GM21447 (cell line): ENCODE measurements around the gene NOM1.

Source experiments
- ATAC-seq: cut with Tn5 transposase; IDR thresholded peaks from one replicate; pipeline ENCODE4 v1.9.1; 2021; ENCODE audit not compliant: unreplicated experiment

NOM1 gene

DNA sequence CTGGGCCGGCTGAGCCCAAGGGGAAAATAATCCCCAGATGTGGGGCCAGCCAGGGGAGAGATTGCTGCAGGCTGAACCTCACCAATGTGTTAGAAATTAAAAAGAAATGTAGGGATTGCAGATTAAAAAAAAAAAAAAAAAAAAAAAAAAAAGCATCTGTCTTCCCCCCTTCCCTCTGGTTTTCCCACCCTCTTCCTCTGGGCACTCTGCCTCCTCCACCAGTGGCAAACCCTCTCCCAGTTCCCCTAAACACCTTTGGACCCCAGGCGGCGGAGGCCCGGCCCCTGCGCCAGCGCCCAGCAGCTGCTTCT lies 53.9 kb downstream of the NOM1 start:
- no peak for ATAC-seq

DNA sequence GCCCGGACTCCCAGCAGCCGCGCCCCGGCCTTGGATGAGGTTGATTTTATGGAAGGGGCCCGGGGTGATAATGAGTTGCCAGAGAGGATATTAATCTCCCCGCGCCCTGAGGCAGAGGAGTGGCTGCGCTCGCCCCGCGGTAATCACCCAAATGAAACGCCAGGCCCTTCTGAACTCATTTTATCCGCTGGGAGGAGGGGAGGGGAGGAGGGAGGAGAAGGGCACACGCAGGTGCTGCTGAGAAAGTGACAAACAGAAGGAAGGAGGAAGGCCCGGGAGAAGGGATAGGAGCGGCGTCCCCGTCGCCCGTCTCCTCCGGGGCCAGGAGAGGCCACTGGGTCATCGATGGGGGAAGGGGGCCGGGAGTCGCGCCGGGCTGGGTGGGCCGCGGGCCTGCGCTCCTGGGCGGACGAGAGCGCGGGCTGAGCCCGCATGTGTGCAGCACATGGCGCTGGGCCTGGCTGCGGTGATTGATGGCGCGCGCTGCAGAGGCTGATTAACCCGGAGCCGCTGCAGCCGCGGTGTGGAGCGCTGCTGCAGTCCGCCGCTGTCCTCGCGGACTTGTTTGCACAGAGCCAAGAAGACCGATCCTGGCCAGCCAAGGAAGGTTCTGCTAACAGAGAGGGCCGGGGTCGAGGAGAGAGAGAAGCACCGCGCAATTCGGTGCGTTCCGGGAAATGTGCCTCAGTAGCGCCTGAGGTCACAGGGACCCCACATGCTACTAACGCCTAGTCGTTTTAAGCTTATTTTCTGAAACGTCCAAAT lies 54.4 kb downstream of the NOM1 start:
- ATAC-seq, result no peak

DNA sequence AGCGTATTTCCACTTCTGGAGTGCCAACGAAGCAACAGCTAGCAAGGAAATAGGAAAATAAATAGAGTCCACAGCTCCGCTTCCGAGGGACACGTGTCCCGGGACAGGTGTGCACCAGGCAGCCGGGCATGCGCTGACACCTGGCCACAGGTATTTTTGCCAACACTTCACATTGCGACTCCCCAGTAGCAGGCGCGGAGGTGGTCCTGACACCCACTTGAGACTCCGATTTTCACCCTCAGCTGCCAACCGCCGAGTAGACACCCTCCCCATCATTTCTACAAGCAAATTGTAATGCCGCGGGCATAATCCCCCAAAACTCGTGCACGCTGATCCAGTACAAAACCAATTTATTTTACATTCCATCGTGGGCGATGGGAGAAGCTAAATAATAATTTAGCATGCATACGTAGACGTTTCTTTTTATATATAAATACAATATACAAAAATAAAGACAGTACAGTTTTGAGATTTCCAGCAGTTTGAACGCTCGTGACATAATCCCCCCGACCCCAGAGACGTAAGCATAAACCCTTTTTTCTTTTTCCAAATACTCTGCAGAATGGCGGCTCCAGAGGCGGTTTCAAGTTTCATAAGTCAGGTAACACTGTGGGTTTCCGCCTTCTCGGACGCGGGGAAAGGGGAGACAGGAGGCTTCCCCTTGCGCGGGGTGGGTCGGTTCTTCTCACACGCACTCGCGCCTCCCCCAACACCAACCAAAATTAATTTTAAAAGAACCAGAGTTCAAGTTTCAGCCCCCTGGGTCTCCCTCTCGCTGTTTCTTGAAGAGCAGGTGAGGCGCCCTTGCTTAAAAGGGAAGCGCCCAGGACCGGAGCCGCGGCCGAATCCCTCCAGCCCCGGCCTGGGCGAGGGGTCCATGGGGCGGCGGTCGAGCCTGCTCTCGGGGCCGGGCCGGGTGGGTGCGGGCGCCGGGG lies 55.3 kb downstream of the NOM1 start:
- no peak for ATAC-seq

DNA sequence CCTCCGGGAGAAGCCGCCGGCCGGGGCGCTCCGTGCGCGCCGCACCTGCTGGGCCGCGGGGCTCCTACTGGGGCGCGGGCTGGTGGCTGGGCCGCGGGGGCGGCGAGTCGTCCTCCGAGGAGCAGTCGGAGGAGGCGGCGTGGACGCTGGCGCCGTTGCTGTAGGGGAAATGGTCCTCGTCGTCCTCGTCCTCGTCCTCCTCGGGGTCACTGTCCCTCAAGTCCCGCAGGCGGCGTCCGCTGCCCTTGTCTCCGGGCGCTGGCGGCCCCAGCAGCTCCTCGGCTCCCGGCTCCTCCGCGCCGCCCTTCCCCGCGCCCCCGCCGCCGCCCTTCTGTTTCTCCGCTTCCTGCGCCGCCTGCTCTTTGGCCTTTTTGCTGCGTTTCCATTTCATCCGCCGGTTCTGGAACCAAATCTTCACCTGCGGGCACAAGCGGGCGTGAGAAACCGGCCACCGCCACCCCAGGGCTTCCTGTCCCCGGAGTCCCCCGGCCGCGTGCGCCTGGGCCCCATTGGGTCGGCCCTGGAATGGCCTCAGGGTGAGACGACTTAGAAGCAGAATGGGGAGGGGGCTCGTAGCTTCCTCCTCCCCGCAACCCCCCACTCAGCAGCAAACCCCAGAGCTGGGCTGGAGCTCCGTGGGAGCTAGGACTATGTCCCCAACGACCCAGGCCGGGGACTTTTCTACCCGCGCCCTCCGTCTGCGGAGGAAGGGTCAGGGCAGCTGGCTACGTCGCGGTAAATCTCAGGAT lies 56.1 kb downstream of the NOM1 start:
- no peak for ATAC-seq

DNA sequence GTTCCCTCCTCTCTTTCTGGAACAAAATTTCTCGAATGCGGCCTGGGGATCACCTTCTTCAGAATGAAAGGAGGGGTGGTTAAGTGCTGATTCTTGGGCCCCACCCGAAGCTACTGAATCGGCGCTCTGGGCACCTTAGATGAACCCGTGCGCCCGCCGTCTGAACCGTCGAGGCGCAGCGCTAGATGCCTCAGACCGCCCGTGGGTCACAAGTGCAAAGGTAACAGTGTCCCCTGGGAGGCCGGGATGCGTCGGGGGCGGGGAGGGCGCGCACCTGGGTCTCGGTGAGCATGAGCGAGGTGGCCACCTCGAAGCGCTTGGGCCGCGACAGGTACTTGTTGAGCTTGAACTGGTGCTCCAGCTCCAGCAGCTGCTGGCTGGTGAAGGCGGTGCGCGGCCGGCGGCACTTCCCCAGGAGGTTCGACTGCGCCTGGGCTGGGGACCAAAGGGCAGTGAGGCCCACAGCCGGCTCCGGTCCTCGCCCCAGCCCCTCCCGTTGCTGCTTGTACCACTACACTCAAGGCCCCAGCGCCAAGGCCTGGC lies 56.8 kb downstream of the NOM1 start:
- no peak for ATAC-seq

DNA sequence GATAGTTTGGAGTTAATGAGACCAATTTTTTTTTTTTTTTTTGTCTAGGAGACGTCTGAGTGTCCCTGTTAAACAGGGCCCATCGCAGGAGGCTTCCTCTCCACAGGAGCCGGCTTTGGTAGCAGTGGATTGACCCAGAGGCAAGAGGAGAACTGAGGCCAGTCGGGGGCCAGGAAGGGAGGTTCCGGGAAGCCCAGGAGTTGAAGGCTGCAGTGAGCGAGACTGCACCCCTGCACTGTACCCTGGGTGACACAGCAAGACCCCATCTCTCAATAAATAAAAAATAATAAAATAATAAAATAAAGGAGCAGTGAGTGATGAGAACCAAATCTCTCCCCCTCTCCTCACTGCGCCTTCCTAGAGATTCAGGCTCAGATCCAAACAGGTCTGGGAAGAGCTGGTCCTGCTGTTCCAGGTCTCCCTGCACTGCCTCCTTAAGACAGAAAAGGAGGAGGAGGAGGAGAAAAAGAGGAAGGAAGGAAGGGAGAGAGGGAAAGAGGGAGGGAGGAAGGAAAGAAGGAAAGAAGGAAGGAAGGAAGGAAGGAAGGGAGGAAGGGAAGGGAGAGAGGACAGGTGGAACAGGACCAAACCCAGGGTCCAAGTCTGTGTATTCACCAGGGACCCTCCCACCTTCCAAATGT lies 57.4 kb downstream of the NOM1 start:
- no peak for ATAC-seq

DNA sequence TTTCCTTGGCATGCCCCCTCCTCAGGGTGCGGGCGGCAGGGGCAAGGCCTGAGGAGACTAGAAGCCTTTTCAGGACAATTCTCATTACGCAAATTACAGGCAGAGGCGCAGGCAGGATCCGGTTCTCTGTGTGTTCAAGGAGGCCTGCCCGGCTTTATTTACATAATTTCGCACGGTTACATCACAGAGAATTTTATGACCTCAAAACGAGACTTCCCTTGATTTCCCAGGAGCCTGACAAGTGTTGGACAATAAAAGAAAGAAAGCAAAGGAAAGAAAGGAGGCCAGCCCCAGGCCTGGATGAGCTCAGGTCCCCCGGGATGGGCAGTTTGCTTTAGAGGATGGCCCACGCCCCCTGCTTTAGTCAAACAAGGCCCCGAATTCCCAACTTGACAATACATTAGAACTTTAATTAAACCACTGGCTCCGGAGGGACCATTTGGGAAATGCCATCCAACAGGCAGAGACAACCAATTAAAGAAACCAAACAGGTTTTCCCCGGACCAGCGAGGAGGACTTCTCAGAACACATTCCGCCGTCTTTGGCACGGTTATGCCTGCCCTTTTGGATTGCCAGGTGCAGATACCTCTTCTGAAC lies 58.1 kb downstream of the NOM1 start:
- no peak for ATAC-seq

DNA sequence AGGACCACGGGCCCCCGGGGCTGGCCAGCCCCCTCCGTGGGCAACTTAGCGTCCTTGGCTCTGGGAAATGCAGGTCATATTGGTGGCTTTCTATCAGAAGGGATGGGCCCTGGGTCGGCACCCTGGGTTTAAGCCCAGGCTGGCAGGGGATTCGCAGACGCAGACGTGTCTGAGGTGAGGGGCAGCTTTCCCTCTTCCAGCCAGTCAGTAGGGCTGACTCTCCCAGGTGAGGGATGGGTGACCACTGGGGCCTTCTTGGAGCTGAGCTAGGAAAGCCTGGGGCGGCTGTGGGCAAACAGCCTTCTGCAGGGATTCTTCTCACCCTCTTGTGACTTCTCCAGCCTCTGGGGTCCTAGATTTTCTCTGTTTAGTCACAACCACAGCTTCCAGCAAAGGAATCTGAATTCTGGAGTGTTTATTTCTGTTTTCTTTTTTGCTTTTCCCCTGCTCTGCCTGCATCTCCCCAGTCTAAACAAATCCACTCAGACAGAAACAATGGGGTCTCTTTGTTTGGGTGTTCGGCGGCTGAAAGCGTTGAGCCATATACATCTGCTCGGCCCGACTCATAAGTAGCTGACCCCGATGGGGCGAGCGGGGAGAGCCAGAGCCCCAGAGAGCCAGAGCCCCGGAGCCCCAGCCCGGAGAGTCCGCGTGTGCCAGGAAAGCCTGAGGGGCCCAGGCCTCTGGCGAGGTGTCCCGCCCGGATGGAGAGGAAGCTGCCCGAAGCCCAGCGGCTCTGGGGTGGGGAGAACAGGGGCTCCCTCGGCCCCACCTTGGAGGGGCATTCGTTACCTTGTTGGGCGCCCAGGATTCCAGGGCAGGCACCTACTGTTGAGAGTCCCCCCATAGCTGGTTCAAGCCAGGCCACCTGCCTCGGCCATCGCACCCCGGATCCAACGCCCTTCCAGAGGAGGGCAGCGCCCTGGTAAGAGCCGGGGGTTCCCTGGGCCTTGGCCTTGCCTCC lies 59.0 kb downstream of the NOM1 start:
- ATAC-seq, result peak; percentile 1

DNA sequence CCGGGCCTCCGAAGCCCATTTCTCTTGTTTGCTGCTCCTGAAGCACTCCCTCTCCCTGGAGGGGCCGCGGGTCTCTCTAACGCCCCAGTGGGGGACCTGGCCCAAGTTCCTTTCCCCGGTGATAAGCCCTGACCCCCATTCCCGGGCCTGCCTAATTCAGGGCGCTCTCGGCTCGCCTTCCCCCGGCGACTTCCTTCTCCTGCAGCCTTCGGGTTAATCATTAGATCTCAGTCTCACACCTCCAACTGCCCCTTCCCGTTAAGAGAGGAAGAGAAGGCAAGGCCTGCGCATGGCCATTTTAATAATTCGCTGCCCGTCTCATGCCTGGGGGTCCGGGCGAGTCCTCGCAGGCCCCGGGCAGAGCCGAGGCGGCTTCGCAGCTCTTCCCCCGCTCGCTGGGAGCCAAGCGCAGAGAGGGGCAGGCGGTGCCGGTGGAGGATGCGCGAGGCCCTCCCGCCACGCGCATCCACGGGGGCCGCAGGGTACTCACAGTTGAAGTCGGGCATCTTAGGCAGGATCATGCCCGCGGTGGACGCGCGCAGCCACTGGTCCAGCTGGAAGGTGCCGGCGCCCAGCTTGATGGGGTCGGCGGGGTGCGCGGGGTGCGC lies 59.8 kb downstream of the NOM1 start:
- peak; percentile 35 for ATAC-seq

DNA sequence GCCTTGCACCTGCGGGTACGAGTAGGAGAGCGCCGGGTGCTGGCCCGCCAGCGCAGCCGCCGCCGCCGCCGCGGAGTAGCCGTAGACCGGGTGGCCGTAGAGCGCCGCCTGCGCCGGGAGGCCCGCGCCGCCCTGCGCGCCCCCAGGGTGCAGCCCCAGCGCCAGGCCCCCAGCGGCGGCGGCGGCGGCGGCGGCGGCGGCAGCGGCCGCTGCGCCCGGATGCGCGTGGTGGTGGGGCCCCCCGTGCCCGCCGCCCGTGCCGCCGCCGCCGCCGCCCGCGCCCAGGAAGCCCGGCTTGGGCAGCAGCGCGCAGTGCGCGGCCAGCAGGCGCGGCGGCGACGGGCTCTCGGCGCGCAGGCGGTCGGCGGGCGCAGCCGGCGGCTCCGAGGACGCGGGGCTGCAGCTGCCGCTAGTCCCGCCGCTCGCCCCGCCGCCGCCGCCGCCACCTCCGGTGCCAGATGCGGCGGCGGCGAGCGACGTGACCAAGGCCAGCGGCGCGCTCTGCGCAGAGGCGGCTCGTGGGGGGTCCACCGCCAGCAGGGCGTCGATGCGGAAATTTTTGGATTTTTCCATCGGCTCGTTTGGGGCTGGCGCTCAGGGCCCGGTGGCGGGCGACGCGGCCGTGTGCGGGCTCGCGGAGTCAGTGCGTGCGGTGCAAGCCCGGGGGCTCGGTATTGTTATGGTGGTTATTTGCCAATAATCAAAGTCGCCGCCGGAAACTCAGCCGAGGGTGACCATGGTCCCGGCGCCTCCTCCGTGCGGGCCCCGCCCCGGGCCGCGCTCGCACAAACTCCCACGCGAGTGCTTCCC lies 60.5 kb downstream of the NOM1 start:
- peak; percentile 15 for ATAC-seq

DNA sequence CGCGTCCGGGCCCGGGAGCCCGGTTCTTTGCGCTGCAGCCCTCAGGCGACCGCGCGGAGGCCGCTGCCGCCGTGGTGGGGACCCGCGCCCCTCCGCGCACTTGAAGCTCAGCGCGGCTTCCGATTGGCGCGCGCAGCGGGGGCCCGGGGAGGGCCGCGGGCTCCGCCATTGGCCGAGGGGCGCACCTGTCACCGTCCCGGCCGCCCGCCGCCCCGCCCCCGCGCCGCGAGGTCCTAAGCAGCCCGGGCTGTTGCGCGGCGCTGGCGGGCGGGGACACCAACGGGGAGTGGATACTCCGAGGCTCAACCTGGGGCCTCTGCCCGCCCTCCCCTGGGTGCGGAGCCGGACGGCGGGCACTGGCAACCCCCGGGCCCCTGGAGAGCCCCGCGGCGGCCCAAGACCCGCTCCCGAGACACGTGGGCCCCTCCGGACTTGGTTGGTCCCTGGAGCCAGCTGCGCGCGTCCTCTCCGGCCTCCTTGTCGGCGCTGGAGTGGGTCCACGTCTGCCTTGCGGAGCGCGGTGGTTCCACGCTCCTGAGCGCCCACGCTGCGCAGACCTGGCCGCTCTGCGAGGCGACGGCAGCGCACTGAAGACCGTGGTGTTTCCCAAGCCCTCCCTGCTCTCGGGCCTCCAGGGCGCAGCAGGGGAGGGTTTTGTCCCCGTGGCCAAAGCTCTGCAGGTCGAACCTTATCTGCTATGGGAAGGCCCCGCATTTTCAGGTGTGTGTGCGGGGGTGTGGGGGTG lies 61.2 kb downstream of the NOM1 start, which contains the start of gene MNX1:
Gene MNX1, minus strand, starts transcription at position 76 of the 745 bp plus-strand sequence. CDS start 313 bp downstream, outside the sequence.
- peak; percentile 52 for ATAC-seq

DNA sequence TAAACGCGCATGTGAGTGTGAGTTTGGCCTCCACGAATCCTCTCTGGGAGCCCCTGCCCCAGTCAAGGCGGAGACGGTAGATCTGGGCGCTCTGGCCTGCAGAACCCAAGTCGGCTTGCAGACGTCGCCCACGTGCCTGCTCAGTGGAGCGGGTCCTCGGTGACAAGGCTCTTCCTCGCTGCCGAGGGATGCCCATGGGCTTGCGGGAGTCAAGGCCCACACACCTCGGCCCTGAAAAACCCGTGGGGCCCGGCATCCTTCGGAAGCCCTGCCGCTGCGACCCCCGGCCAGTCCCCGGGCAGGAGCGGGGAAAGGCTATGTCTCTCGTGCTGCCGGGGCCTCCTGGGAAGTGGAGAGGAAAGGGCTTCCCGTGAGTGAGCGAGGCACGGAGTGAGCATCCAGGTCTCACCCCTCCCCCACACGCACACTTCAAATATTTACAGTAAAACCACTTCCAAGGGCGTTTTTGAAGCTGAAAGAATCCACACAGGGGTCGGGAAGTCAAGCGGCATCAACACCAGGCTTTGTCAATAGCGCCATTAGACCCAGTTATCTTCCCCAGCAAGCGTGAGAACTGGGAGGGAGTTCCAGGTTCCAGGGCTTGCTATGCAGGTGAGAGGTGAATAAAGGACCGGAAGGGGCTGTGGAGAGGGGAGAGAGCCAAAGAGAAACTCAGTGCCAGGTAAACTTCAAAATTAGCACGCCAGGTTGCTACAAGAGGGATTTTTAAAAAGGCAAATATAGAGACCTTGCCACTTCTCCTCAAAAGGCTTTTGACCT lies 62.0 kb downstream of the NOM1 start:
- peak; percentile 5 for ATAC-seq

DNA sequence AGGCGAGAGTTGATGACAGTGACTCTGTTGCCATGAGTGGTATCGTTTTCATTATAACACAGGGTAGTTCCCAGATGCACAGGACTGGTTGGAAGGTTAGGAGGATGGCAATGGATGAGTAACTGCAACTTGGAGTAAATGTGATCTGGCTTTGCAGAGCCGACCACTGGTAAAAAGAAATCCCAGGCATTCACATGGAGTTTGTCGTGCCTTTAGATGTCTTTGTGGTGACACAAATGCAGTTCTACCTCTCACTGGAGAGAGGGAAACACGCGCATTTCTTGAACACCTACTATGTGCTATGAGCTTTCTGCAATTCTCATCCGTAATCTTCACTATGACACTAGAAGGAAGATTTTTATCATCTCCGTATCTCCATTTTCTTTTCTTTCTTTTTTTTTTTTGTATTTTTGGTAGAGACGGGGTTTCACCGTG lies 62.6 kb downstream of the NOM1 start:
- ATAC-seq, result no peak

DNA sequence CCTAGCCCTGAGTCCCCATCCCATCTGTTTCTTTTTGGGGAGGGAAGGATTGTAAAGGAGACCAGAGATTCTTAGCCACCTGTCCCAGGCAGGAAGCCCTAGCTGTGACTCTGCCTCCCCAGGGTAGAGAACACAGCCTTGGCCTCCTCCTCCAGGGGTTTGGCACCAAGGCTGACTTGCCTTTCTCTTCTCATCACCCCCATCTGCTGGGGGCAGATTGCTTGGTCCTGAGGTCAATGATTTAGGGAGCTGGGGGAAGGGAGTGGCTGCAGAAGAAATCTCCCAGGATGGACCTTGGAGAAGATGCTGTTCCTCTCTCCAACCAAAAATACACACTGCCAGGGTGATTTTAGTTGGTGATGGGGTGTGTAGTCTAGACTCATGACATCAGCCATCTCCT lies 63.6 kb downstream of the NOM1 start:
- no peak for ATAC-seq

DNA sequence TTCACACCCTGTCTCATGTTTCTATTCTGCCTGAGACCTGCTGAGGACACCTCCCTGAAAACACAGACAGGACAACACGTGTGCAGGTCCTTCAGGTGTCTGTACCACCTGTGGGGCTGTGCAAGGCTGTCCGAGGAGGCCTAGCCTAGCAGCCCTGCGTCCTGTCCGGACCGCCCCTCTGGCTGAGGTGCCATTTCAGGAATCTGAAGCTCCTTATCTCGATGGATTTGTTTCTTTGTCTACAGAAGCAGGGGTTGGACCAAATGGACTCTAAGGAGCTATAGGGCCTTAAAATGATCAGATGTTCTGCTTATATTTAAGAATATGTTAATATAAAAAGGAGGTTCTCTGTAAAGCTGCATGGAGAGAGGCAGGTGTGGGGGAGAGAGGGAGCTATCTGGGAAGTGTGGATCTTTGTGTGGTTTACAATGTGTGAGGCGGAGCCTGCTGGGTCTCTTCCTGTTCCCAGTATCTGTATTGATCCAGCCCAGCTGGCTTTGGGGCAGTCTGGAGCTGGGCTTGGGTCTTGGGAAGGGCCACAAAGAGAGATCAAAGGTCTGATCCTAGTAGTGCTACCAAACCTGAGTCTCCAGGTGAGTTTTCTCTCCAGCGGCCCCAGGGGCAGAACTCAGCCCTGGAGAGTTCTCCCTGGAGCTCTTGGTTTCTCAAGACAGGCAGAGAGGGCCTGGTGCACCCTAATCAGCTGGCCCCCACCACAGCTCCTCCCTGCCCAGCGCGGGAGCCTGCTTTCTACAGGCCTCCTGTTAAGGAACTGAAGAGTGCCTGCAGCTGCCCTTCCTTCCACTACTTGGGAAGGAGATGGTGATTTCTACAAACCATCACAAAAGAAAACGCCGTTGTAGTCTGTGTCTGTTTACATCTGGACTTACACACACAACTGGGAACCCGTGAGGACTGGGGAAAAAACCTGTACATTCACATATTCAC lies 64.4 kb downstream of the NOM1 start:
- no peak for ATAC-seq
